Vagina (tissue), 2 donors: ENCODE measurements around the gene KYAT1. TPM values are rescaled to one million over a fixed set of nuclear protein-coding genes. Genes with fewer than 3 reads are reported as not detected.

Experiments used
- DNase-seq, 2 donors: peaks; one replicate each; pipeline ENCODE4 v3.0.0-alpha.2; 2017; ENCODE audit errors: extremely low spot score in 2 of 2
- H3K27ac ChIP-seq: fragments of 200-600 bp; sonication (generic); one replicate; pipeline ENCODE4 v1.5.1; 2019
- H3K27me3 ChIP-seq: fragments of 200-600 bp; sonication (generic); one replicate; pipeline ENCODE4 v1.5.1; 2019
- H3K36me3 ChIP-seq, 2 donors: fragments of 200-600 bp; sonication (generic); one replicate each; pipeline ENCODE4 v1.5.1; 2017 to 2019
- H3K4me1 ChIP-seq: fragments of 200-600 bp; sonication (generic); one replicate; pipeline ENCODE4 v1.5.1; 2019
- H3K4me3 ChIP-seq, 2 donors: fragments of 200-600 bp; sonication (generic); 1 replicate in 1 of 2; 2 replicates in 1 of 2; pipeline ENCODE4 v1.5.1; 2016 to 2019
- H3K9me3 ChIP-seq: fragments of 200-600 bp; sonication (generic); one replicate; pipeline ENCODE4 v1.5.1; 2019
- POLR2A ChIP-seq, 2 donors: fragments of 450-650 bp; IDR thresholded peaks; one replicate each; pipeline ENCODE4 v1.6.1; 2017; ENCODE audit warnings: antibody characterized with exemption in 2 of 2, mild to moderate bottlenecking in 2 of 2, moderate library complexity in 2 of 2
- POLR2AphosphoS5 ChIP-seq, 2 donors: sonication (generic); formaldehyde crosslinking; IDR thresholded peaks; one replicate each; pipeline ENCODE4 v1.9.0; 2017; ENCODE audit warnings: antibody characterized with exemption in 2 of 2, mild to moderate bottlenecking in 2 of 2, low read depth in 1 of 2; ENCODE audit not compliant: insufficient read depth in 1 of 2
- intact Hi-C: fragments of 100-400 bp; cut with DNase I; formaldehyde crosslinking; loops from one replicate; pipeline ENCODE4 v1.15.1; 2023
- total RNA-seq: library from RNA; depleted of rRNA; stranded (reverse); fragments of >200 nt; gene quantifications from one replicate; pipeline ENCODE4 v1.2.3, GENCODE V29; 2016
- TF ChIP-seq, protein P1 (sequence below), 3 experiments: fragments of 450-650 bp in 2 of 3; fragments of 200-600 bp in 1 of 3; sonication (generic) in 1 of 3; IDR thresholded peaks; one replicate each; pipeline ENCODE4 v1.5.1; 2017 to 2019; ENCODE audit warnings: antibody characterized with exemption in 3 of 3, mild to moderate bottlenecking in 2 of 3, moderate library complexity in 2 of 3

Gene KYAT1
- total RNA-seq, 1 donor from 2014 or later = 11.0 TPM

DNA sequence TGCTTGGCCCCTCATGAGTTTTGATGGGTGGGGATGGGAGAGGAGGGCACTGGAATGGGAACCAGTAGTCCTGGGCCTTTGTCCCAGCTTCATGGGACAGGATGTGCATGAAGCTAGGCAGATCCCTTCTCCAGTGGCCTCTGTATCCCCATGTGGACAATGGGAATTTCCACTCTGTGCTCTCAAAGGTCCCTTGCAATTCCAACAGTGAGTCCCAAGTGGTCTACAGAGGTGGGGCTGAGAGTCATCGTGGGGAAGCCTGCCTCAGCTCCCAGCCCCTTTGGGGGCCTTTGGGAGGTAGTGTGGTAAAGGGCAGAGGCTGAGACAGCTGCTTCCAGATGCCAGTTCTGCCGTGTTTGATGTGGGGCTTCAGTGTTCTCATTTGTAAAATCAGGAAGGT is 37.2 kb upstream of the KYAT1 start:
- Histone ChIP-seq H3K27me3 (no peaks in the 10 kb centered on the region), H3K4me1 (peaks cover 90% of the 10 kb centered on the region), H3K4me3 (no peak overlapping the region), H3K9me3 (no peaks in the 10 kb centered on the region), H3K36me3 (peaks cover 0 to 13% of the 10 kb centered on the region in 2 donors), H3K27ac (peak overlapping the region; percentile 96)
- intact Hi-C loops = no loop called here
- TF ChIP-seq, protein P1, sequence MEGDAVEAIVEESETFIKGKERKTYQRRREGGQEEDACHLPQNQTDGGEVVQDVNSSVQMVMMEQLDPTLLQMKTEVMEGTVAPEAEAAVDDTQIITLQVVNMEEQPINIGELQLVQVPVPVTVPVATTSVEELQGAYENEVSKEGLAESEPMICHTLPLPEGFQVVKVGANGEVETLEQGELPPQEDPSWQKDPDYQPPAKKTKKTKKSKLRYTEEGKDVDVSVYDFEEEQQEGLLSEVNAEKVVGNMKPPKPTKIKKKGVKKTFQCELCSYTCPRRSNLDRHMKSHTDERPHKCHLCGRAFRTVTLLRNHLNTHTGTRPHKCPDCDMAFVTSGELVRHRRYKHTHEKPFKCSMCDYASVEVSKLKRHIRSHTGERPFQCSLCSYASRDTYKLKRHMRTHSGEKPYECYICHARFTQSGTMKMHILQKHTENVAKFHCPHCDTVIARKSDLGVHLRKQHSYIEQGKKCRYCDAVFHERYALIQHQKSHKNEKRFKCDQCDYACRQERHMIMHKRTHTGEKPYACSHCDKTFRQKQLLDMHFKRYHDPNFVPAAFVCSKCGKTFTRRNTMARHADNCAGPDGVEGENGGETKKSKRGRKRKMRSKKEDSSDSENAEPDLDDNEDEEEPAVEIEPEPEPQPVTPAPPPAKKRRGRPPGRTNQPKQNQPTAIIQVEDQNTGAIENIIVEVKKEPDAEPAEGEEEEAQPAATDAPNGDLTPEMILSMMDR (IDR thresholded peaks at IDR 0.05) = no peak
- TF ChIP-seq POLR2AphosphoS5 (IDR thresholded peaks at IDR 0.05; ENCODE audit: insufficient read depth in 1 of 2, low read depth in 1 of 2) (no peak), POLR2A (IDR thresholded peaks at IDR 0.05) (no peak)
- DNase-seq = no peak

DNA sequence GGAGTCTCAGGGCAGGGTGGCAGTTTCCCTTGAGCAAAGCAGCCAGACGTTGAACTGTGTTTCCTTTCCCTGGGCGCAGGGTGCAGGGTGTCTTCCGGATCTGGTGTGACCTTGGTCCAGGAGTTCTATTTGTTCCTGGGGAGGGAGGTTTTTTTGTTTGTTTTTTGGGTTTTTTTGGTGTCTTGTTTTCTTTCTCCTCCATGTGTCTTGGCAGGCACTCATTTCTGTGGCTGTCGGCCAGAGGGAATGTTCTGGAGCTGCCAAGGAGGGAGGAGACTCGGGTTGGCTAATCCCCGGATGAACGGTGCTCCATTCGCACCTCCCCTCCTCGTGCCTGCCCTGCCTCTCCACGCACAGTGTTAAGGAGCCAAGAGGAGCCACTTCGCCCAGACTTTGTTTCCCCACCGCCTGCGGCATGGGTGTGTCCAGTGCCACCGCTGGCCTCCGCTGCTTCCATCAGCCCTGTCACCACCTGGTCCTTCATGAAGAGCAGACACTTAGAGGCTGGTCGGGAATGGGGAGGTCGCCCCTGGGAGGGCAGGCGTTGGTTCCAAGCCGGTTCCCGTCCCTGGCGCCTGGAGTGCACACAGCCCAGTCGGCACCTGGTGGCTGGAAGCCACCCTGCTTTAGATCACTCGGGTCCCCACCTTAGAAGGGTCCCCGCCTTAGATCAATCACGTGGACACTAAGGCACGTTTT is 35.5 kb upstream of the KYAT1 start:
- Histone ChIP-seq H3K4me3 (no peak overlapping the region), H3K27ac (peak overlapping the region; percentile 96), H3K27me3 (no peaks in the 10 kb centered on the region), H3K9me3 (no peaks in the 10 kb centered on the region), H3K4me1 (peaks cover 91% of the 10 kb centered on the region), H3K36me3 (peaks cover 0 to 13% of the 10 kb centered on the region in 2 donors)
- intact Hi-C loops = no loop called here
- DNase-seq = no peak
- TF ChIP-seq POLR2AphosphoS5 (IDR thresholded peaks at IDR 0.05; ENCODE audit: insufficient read depth in 1 of 2, low read depth in 1 of 2) (peak; percentile 79 to 94), POLR2A (IDR thresholded peaks at IDR 0.05) (no peak)

DNA sequence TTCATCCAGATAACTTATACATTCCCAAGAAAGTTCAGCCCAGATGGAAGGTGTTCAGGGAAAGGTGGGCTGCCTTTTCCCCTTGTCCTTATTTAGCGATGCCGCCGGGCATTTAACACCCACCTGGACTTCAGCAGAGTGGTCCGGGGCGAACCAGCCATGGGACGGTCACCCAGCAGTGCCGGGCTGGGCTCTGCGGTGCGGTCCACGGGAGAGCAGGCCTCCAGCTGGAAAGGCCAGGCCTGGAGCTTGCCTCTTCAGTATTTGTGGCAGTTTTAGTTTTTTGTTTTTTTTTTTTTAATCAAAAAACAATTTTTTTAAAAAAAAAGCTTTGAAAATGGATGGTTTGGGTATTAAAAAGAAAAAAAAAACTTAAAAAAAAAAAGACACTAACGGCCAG is 35.0 kb upstream of the KYAT1 start:
- intact Hi-C loops = no loop called here
- Histone ChIP-seq H3K9me3 (no peaks in the 10 kb centered on the region), H3K27me3 (no peaks in the 10 kb centered on the region), H3K4me3 (no peak overlapping the region), H3K27ac (peak overlapping the region; percentile 96), H3K4me1 (peaks cover 91% of the 10 kb centered on the region), H3K36me3 (peaks cover 0 to 13% of the 10 kb centered on the region in 2 donors)
- DNase-seq = no peak
- no peak for TF ChIP-seq POLR2AphosphoS5 (IDR thresholded peaks at IDR 0.05; ENCODE audit: insufficient read depth in 1 of 2, low read depth in 1 of 2)

DNA sequence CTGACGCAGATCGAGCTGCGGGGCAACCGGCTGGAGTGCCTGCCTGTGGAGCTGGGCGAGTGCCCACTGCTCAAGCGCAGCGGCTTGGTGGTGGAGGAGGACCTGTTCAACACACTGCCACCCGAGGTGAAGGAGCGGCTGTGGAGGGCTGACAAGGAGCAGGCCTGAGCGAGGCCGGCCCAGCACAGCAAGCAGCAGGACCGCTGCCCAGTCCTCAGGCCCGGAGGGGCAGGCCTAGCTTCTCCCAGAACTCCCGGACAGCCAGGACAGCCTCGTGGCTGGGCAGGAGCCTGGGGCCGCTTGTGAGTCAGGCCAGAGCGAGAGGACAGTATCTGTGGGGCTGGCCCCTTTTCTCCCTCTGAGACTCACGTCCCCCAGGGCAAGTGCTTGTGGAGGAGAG is 34.5 kb upstream of the KYAT1 start:
- TF ChIP-seq POLR2A (IDR thresholded peaks at IDR 0.05) = no peak
- peak in 1 of 2 donors; percentile 24 for TF ChIP-seq POLR2AphosphoS5 (IDR thresholded peaks at IDR 0.05; ENCODE audit: insufficient read depth in 1 of 2, low read depth in 1 of 2)
- H3K27me3 ChIP-seq = no peaks in the 10 kb centered on the region
- no peak overlapping the region for H3K4me3 ChIP-seq
- H3K4me1 ChIP-seq = peaks cover 91% of the 10 kb centered on the region
- H3K9me3 ChIP-seq = no peaks in the 10 kb centered on the region
- H3K27ac ChIP-seq = peak overlapping the region; percentile 96
- H3K36me3 ChIP-seq = peaks cover 0 to 13% of the 10 kb centered on the region in 2 donors
- DNase-seq = no peak
- intact Hi-C loops = no loop called here

DNA sequence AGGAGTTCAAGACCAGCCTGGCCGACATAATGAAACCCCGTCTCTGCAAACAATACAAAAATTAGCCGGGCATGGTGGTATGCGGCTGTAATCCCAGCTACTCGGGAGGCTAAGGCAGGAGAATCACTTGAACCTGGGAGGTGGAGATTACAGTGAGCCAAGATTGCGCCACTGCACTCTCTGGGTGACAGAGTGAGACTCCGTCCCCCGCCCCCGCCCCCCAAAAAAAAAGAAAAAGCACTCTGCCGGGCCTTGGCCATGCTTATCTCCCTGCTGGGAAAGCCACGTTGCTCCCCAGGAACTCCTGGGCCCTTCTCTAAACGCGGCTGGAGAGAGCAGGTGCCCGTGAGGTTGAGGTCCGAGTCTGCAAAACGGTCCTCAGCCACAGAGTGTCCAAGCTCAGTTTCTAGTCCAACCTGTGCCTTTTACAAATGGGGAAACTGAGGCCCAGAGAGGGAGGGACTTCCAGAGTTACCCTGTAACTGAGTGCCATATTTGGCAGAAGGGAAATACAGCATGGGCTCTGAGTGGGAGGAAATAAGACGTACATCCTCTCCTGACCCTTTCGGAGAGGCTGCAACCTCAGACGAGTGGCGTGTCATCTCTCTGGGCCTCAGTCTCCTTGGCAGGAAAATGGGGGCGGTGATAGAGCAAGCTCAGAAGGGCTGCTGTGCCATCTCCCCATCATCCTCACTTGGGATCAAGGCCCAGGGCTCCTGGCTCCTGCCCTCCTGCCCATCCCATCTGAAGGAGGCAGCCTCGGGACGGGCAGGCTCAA is 32.4 kb upstream of the KYAT1 start:
- Histone ChIP-seq H3K4me3 (no peak overlapping the region), H3K27me3 (no peaks in the 10 kb centered on the region), H3K9me3 (no peaks in the 10 kb centered on the region), H3K27ac (peak overlapping the region; percentile 96), H3K4me1 (peaks cover 91% of the 10 kb centered on the region), H3K36me3 (peaks cover 0 to 19% of the 10 kb centered on the region in 2 donors)
- no peak for DNase-seq
- TF ChIP-seq POLR2AphosphoS5 (IDR thresholded peaks at IDR 0.05; ENCODE audit: insufficient read depth in 1 of 2, low read depth in 1 of 2) = no peak
- TF ChIP-seq, protein P1 (IDR thresholded peaks at IDR 0.05) = no peak
- no peak for TF ChIP-seq POLR2A (IDR thresholded peaks at IDR 0.05)
- intact Hi-C loops = no loop called here

DNA sequence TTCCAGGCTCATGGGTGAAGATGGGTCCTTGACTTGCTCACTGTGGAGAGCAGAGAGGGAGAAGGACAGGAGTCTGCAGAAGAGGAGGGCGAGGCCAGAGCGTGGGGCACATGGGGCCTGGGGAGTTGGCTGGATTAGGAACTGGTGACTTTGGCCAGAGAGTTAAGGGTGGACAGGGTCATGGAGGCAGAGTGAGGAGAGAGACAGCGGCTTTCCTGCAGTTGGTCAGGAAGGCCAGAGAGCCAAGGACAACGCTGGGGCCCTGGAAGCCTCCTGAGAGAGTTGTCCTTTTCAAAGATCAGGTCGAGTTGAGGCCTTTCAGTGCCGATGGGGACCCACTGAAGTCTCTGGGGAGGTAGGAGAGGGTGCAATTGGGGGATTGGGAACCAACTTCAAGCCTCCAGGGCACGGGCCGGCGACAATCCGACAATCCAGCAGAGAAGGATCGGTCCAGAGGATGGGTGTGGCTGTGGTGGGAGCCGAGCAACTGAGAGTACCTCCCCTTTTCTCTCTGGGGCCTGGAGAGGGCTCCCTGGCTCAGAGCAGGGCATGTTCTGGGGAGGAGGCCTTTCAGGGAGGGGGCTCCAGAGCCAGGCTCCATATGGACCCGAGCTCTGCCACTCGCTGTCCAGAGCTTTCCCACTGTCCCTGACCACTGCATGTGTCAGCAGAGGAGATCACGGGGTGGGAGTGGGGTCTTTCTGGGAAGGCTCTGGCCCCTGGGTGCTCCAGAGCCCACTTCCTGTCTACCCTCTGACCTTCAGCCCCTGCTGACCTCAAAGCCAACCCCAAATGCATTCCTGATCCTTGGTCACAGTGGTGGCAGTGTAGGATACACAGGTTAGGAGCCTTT is 31.5 kb upstream of the KYAT1 start:
- Histone ChIP-seq H3K36me3 (peaks cover 0 to 23% of the 10 kb centered on the region in 2 donors), H3K27me3 (no peaks in the 10 kb centered on the region), H3K9me3 (no peaks in the 10 kb centered on the region), H3K4me1 (peaks cover 88% of the 10 kb centered on the region), H3K27ac (peak overlapping the region; percentile 96), H3K4me3 (peak overlapping the region in 1 of 2 donors; percentile 2)
- no peak for DNase-seq
- TF ChIP-seq POLR2A (IDR thresholded peaks at IDR 0.05) (no peak), POLR2AphosphoS5 (IDR thresholded peaks at IDR 0.05; ENCODE audit: insufficient read depth in 1 of 2, low read depth in 1 of 2) (no peak)
- TF ChIP-seq, protein P1 (IDR thresholded peaks at IDR 0.05) = no peak
- intact Hi-C loops = no loop called here
